ENCODE measurements around the gene ATP6V1G3. TPM values are rescaled to one million over a fixed set of nuclear protein-coding genes. Genes with fewer than 3 reads are reported as not detected.

The ATP6V1G3 gene
- total RNA-seq, 3 donors from 2014 or later (not counting 1 experiment from before 2014, with no cell fraction given) = not detected

GRCh38 chr1:198560161-198560560 is 19.7 kb upstream of the ATP6V1G3 start:
- intact Hi-C loops (cut with micrococcal nuclease) = no loop called here
- 54% methylated on average over 2 of the region's 2 CpGs for WGBS (ENCODE audit: insufficient coverage)

GRCh38 chr1:198559362-198559761 is 18.9 kb upstream of the ATP6V1G3 start:
- Histone ChIP-seq H3K4me1 (ENCODE audit: control insufficient read depth, insufficient read depth, low read length) (peaks cover 26% of the 10 kb centered on the region), H3K27ac (ENCODE audit: low read length) (peak overlapping the region; percentile 72), H3K4me3 (ENCODE audit: low read length) (no peak overlapping the region), H3K27me3 (ENCODE audit: control insufficient read depth, insufficient read depth, low read length) (no peaks in the 10 kb centered on the region), H3K9me3 (ENCODE audit: control insufficient read depth, insufficient read depth, low read length) (no peaks in the 10 kb centered on the region), H3K36me3 (ENCODE audit: control insufficient read depth, insufficient read depth, low read length) (no peaks in the 10 kb centered on the region)
- no peak for TF ChIP-seq CTCF (IDR thresholded peaks at IDR 0.05)
- intact Hi-C loops (cut with micrococcal nuclease) = loop anchor here (5.0 kb wide), 3 partner anchors 38 to 392 kb away; no protein-coding TSS in a partner anchor
- peak overlapping the region; percentile 61 for H3K4me3 Mint-ChIP-seq
- H3K27me3 Mint-ChIP-seq (ENCODE audit: low read depth in 2 of 2) = no peaks in the 10 kb centered on the region
- H3K36me3 Mint-ChIP-seq = no peaks in the 10 kb centered on the region
- ATAC-seq (no peak), DNase-seq (no peak)
- H3K4me1 Mint-ChIP-seq = peaks cover 58 to 65% of the 10 kb centered on the region in 2 donors
- H3K9me3 Mint-ChIP-seq = no peaks in the 10 kb centered on the region
- peak overlapping the region; percentile 78 to 79 for H3K27ac Mint-ChIP-seq

More at GRCh38 chr1:198560161-198560560, 19.7 kb upstream of the ATP6V1G3 start:
- Mint-ChIP-seq H3K4me1 (peaks cover 58 to 65% of the 10 kb centered on the region in 2 donors), H3K9me3 (no peaks in the 10 kb centered on the region), H3K27me3 (ENCODE audit: low read depth in 2 of 2) (no peaks in the 10 kb centered on the region), H3K36me3 (no peaks in the 10 kb centered on the region), H3K27ac (no peak overlapping the region), H3K4me3 (no peak overlapping the region)
- TF ChIP-seq CTCF (IDR thresholded peaks at IDR 0.05) = no peak
- Histone ChIP-seq H3K4me3 (ENCODE audit: low read length) (no peak overlapping the region), H3K27me3 (ENCODE audit: control insufficient read depth, insufficient read depth, low read length) (no peaks in the 10 kb centered on the region), H3K36me3 (ENCODE audit: control insufficient read depth, insufficient read depth, low read length) (no peaks in the 10 kb centered on the region), H3K4me1 (ENCODE audit: control insufficient read depth, insufficient read depth, low read length) (peaks cover 24% of the 10 kb centered on the region), H3K9me3 (ENCODE audit: control insufficient read depth, insufficient read depth, low read length) (no peaks in the 10 kb centered on the region), H3K27ac (ENCODE audit: low read length) (no peak overlapping the region)
- ATAC-seq = no peak
- peak in 1 of 2 donors; percentile 26 for DNase-seq

GRCh38 chr1:198558402-198558801 is 17.9 kb upstream of the ATP6V1G3 start:
- Histone ChIP-seq H3K27ac (ENCODE audit: low read length) (peak overlapping the region; percentile 72), H3K4me3 (ENCODE audit: low read length) (no peak overlapping the region), H3K27me3 (ENCODE audit: control insufficient read depth, insufficient read depth, low read length) (no peaks in the 10 kb centered on the region), H3K4me1 (ENCODE audit: control insufficient read depth, insufficient read depth, low read length) (peaks cover 23% of the 10 kb centered on the region), H3K36me3 (ENCODE audit: control insufficient read depth, insufficient read depth, low read length) (no peaks in the 10 kb centered on the region), H3K9me3 (ENCODE audit: control insufficient read depth, insufficient read depth, low read length) (no peaks in the 10 kb centered on the region)
- ATAC-seq (peak; percentile 60 to 67 (median 61)), DNase-seq (peak in 1 of 2 donors; percentile 54)
- WGBS (ENCODE audit: insufficient coverage) = no CpG with 5 or more reads among the region's 2 CpGs
- intact Hi-C loops (cut with micrococcal nuclease) = loop anchor here (5.0 kb wide), 3 partner anchors 39 to 391 kb away; no protein-coding TSS in a partner anchor
- Mint-ChIP-seq H3K4me3 (peak overlapping the region; percentile 61), H3K9me3 (no peaks in the 10 kb centered on the region), H3K4me1 (peaks cover 58 to 65% of the 10 kb centered on the region in 2 donors), H3K27me3 (ENCODE audit: low read depth in 2 of 2) (no peaks in the 10 kb centered on the region), H3K36me3 (no peaks in the 10 kb centered on the region), H3K27ac (peak overlapping the region; percentile 78 to 79)
- TF ChIP-seq CTCF (IDR thresholded peaks at IDR 0.05) = no peak

- ATAC-seq (peak; percentile 85 to 96 (median 93)), DNase-seq (peak; percentile 57 to 89)
- H3K36me3 ChIP-seq (ENCODE audit: control insufficient read depth, insufficient read depth, low read length) = no peaks in the 10 kb centered on the region
- peaks cover 23% of the 10 kb centered on the region for H3K4me1 ChIP-seq (ENCODE audit: control insufficient read depth, insufficient read depth, low read length)
- Mint-ChIP-seq H3K27ac (peak overlapping the region; percentile 78 to 79), H3K4me3 (peak overlapping the region; percentile 78), H3K9me3 (no peaks in the 10 kb centered on the region), H3K4me1 (peaks cover 66 to 67% of the 10 kb centered on the region in 2 donors), H3K27me3 (ENCODE audit: low read depth in 2 of 2) (no peaks in the 10 kb centered on the region), H3K36me3 (no peaks in the 10 kb centered on the region)
- H3K27ac ChIP-seq (ENCODE audit: low read length) = peak overlapping the region; percentile 66
- H3K27me3 ChIP-seq (ENCODE audit: control insufficient read depth, insufficient read depth, low read length) = no peaks in the 10 kb centered on the region
- H3K4me3 ChIP-seq (ENCODE audit: low read length) = no peak overlapping the region
- intact Hi-C loops (cut with micrococcal nuclease) = loop anchor here (1.0 to 5.0 kb wide), 6 partner anchors 34 to 390 kb away; no protein-coding TSS in a partner anchor
- WGBS (ENCODE audit: insufficient coverage) = 6% methylated on average over 3 of the region's 4 CpGs
- H3K9me3 ChIP-seq (ENCODE audit: control insufficient read depth, insufficient read depth, low read length) = no peaks in the 10 kb centered on the region
- no peak for TF ChIP-seq CTCF (IDR thresholded peaks at IDR 0.05)
Measured at GRCh38 chr1:198556971-198557370, 16.5 kb upstream of the ATP6V1G3 start.

Data from natural killer cell (primary cell).